Measurements from ENCODE around the gene TPK1. TPM values are rescaled to one million over a fixed set of nuclear protein-coding genes. Genes with fewer than 3 reads are reported as not detected.

The TPK1 gene
- total RNA-seq, 1 experiment from 2014 or later = 3.1 TPM

DNA sequence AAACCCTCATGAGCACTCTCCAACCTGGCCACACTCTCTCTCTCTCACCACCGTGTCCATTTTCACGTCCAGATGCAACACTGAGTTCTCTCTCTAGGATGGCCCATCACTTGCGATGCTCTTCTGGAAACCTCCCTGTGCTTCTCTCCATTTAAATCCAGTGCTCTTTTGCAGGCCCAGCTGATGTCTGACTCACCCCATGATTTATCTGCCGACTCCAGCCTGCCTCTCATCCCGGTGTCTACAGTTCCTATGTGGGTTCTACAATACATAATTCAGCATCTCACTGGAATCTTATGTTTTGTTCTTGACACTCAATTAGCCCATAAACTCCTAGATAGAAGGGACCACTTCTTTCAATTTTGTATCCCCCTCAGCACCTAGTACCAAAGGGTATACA lies 5.0 kb downstream of the TPK1 start:
- Histone ChIP-seq H3K27ac (ENCODE audit: insufficient read length, low read depth, low read length) (no peak overlapping the region), H4K8ac (replicated peaks; ENCODE audit: insufficient read length, low read depth, low read length) (no peak overlapping the region), H2BK15ac (ENCODE audit: low read depth, low read length) (no peak overlapping the region), H3K4ac (ENCODE audit: low read depth, low read length) (no peak overlapping the region), H3K18ac (ENCODE audit: insufficient read length, low read depth, low read length) (no peak overlapping the region), H3K4me2 (ENCODE audit: insufficient read depth, insufficient read length, low read length) (no peak overlapping the region), H3K9ac (ENCODE audit: extremely low read depth, insufficient read length, low read length) (no peak overlapping the region), H3T11ph (ENCODE audit: low read length) (no peak overlapping the region), H3K9me3 (ENCODE audit: control insufficient read depth, low read depth, low read length) (no peaks in the 10 kb centered on the region), H2AK5ac (ENCODE audit: insufficient read length, low read length) (no peak overlapping the region), H3K27me3 (ENCODE audit: insufficient read depth, low read length) (no peaks in the 10 kb centered on the region), H2BK12ac (ENCODE audit: insufficient read length, low read depth, low read length) (no peak overlapping the region), H4K5ac (ENCODE audit: insufficient read length, low read depth, low read length) (no peak overlapping the region), H2BK5ac (ENCODE audit: insufficient read length, low read length) (no peak overlapping the region), H3K79me1 (ENCODE audit: insufficient read depth, low read depth, low read length, poor library complexity, severe bottlenecking) (no peaks in the 10 kb centered on the region), H2BK20ac (ENCODE audit: low read depth, low read length, poor library complexity, severe bottlenecking) (no peak overlapping the region), H4K91ac (ENCODE audit: insufficient read length, low read depth, low read length) (no peak overlapping the region), H3K14ac (ENCODE audit: insufficient read depth, low read length) (no peak overlapping the region), H3K23me2 (ENCODE audit: insufficient read length, low read depth, low read length, poor library complexity, severe bottlenecking) (peaks cover 7% of the 10 kb centered on the region), H2AFZ (ENCODE audit: low read length) (no peak overlapping the region), H2BK120ac (ENCODE audit: low read depth, low read length, poor library complexity, severe bottlenecking) (no peak overlapping the region), H3K56ac (ENCODE audit: insufficient read length, low read depth, low read length) (no peak overlapping the region), H4K20me1 (ENCODE audit: control insufficient read depth, insufficient read depth, insufficient read length) (no peaks in the 10 kb centered on the region), H3K23ac (ENCODE audit: insufficient read length, low read depth, low read length) (no peak overlapping the region), H3K79me2 (ENCODE audit: insufficient read depth, low read length) (no peaks in the 10 kb centered on the region), H3K4me1 (ENCODE audit: insufficient read depth, low read length) (no peaks in the 10 kb centered on the region)
- no peak for DNase-seq
- Mint-ChIP-seq H3K4me3 (no peak overlapping the region), H3K36me3 (ENCODE audit: insufficient read depth in 1 of 3, low read depth in 3 of 3) (peaks cover 0 to 5% (median 3%) of the 10 kb centered on the region in 3 experiments; a peak in 2 of 7 replicates), H3K9me3 (peaks cover 0 to 5% of the 10 kb centered on the region in 2 experiments; a peak in 1 of 5 replicates), H3K27me3 (ENCODE audit: low read depth) (peaks cover 6% of the 10 kb centered on the region), H3K4me1 (peaks cover 3 to 9% of the 10 kb centered on the region in 2 experiments; a peak in 2 of 4 replicates), H3K27ac (no peak overlapping the region)
- TF ChIP-seq, protein P1, sequence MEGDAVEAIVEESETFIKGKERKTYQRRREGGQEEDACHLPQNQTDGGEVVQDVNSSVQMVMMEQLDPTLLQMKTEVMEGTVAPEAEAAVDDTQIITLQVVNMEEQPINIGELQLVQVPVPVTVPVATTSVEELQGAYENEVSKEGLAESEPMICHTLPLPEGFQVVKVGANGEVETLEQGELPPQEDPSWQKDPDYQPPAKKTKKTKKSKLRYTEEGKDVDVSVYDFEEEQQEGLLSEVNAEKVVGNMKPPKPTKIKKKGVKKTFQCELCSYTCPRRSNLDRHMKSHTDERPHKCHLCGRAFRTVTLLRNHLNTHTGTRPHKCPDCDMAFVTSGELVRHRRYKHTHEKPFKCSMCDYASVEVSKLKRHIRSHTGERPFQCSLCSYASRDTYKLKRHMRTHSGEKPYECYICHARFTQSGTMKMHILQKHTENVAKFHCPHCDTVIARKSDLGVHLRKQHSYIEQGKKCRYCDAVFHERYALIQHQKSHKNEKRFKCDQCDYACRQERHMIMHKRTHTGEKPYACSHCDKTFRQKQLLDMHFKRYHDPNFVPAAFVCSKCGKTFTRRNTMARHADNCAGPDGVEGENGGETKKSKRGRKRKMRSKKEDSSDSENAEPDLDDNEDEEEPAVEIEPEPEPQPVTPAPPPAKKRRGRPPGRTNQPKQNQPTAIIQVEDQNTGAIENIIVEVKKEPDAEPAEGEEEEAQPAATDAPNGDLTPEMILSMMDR (conservative IDR thresholded peaks at IDR 0.05) = no peak
- WGBS (ENCODE audit: extremely low coverage, insufficient read length, low lambda C conversion rate) = no CpG with 5 or more reads among the region's 5 CpGs

Measured in H9 (cell line).